Choroid plexus epithelial cell (primary cell): ENCODE results near the gene ABTB2.
A peak's percentile ranks its signal among the peaks of the same experiment; 100 is the strongest.

Experiments
- DNase-seq: peaks from one replicate; pipeline ENCODE4 v3.0.0-alpha.2; 2010; ENCODE audit warnings: low read depth
- H3K4me3 ChIP-seq: 2 replicates; pipeline ENCODE4 v1.5.1; 2011; ENCODE audit warnings: low read depth, mild to moderate bottlenecking, control low read depth, low read length, moderate library complexity
- CTCF ChIP-seq: conservative IDR thresholded peaks from 2 replicates; pipeline ENCODE4 v1.5.1; 2011; ENCODE audit warnings: low read depth, mild to moderate bottlenecking, control low read depth, inconsistent platforms, low read length, moderate library complexity

ABTB2 gene

DNA sequence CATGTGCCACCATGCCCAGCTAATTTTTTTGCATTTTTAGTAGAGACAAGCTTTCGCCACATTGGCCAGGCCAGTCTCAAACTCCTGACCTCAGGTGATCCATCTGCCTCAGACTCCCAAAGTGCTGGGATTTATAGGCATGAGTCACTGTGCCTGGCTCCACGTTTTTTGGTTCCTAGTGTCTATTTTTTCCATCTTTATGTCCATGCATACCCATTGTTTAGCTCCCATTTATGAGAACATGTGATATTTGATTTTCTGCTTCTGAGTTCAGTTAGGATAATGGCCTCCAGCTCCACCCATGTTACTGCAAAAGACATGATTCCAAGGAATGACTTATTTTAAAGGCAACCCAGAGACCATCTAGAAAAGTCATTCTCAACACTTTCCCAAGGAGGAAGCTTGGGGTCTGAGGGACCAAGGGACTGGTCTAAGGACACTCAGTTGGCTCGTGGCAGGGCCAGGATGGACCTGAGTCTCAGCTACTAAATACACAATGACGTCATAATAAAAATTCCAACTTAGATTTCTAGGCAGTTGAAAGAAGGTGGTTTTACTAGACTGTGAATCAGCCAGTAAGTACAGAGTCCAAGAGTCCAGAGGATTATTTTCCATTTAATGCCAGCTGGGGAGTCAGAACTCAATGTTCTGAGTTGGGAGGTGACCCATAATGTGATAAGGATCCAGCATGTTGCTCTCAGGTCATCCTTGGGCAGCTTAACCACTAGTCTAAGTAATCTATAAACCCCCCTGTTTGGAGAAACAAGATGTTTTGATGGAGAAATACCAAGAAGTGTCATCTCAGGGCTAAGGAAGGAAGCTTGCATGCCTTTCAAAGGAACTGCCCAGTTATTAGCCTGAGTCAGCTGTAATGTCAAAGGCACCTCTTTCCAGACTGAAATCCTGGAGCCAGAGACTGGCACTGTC is 39.4 kb downstream of the ABTB2 start:
- no peak overlapping the region for H3K4me3 ChIP-seq
- no peak for TF ChIP-seq CTCF
- peak; percentile 31 for DNase-seq

DNA sequence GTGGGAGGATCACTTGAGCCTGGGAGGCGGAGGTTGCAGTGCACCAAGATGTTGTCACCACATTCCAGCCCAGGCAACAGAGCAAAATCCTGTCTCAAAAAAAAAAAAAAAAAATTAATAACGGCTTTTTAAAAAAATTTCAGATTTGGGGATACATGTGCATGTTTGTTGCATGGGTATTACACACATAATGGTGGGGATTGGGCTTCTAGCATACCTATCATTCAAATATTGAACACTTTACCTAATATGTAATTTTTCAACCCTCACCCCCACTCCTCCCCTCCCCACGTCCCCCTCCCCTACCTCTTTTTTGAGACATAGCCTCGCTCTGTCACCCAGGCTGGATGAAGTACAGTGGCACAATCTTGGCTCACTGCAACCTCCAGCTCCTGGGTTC is 40.1 kb downstream of the ABTB2 start:
- H3K4me3 ChIP-seq = no peak overlapping the region
- DNase-seq = no peak
- TF ChIP-seq CTCF = no peak

DNA sequence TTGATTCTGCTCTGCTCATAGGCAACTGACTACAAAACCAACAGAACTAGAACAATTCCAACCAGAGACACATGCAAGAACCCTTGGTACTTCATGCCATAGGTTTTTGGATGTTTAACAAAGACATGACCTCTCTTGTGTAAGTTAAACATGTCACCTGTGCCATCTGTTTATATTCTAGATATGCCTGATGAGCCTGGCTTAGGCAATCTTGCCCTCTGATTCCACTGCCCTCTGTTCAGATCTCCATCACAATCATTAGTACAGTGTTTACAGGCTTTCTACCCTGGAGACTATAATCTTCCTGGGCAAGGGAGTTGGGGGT is 40.8 kb downstream of the ABTB2 start:
- DNase-seq = no peak
- H3K4me3 ChIP-seq = no peak overlapping the region
- TF ChIP-seq CTCF = no peak

- no peak for TF ChIP-seq CTCF
- DNase-seq = peak; percentile 22
- H3K4me3 ChIP-seq = no peak overlapping the region
Measured at GRCh38 chr11:34316347-34317035, 41.3 kb downstream of the ABTB2 start.

- no peak for TF ChIP-seq CTCF
Measured at GRCh38 chr11:34315394-34315793, 42.4 kb downstream of the ABTB2 start.

DNA sequence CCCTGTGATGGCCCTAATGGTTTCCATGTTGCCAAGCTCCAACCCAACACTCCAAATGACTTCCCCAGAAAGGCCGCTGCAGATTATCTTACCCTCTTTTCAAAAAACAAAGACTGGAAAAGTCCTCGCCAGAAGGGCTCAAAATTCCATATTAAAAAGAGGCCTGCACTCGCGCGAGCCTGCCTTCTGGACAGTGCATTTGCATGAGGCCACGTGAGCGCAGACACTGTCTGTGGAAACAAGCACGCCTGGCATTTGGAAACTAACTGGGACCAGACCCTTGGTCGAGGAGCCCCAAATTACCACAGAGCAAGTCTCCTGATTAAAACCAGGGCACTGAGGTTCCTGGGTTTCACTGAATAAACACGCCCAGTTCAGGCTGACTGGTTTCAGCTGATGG is 42.9 kb downstream of the ABTB2 start:
- TF ChIP-seq CTCF = no peak
- no peak for DNase-seq
- H3K4me3 ChIP-seq = no peak overlapping the region

More at GRCh38 chr11:34315394-34315793, 42.4 kb downstream of the ABTB2 start:
- no peak overlapping the region for H3K4me3 ChIP-seq
- DNase-seq = no peak
